ENCODE measurements around the gene THBS2.

DNA sequence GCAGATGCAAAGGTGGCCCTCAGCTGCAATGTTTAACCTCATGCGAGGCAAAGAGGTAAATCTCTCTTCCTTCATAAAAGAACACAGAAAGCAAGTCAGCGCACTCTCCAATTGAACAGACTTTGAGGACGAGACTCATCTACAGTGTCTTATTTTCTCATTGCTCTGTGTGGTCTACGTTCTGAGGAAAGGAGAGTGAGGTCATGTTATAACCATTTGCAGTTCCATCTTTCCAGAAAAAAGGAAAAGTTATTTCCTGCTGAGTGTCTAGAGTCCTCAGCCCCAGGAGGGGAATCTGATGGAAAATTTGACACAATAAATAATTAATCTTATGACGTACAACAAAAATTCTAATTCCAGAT is 35.6 kb upstream of the THBS2 start:
- TF ChIP-seq, protein P1, sequence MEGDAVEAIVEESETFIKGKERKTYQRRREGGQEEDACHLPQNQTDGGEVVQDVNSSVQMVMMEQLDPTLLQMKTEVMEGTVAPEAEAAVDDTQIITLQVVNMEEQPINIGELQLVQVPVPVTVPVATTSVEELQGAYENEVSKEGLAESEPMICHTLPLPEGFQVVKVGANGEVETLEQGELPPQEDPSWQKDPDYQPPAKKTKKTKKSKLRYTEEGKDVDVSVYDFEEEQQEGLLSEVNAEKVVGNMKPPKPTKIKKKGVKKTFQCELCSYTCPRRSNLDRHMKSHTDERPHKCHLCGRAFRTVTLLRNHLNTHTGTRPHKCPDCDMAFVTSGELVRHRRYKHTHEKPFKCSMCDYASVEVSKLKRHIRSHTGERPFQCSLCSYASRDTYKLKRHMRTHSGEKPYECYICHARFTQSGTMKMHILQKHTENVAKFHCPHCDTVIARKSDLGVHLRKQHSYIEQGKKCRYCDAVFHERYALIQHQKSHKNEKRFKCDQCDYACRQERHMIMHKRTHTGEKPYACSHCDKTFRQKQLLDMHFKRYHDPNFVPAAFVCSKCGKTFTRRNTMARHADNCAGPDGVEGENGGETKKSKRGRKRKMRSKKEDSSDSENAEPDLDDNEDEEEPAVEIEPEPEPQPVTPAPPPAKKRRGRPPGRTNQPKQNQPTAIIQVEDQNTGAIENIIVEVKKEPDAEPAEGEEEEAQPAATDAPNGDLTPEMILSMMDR (IDR thresholded peaks at IDR 0.05): no peak
- no peak for TF ChIP-seq POLR2A (IDR thresholded peaks at IDR 0.05)

All from Peyer's patch (tissue), 4 donors.